CD14-positive monocyte (primary cell): Measurements from ENCODE around the gene TBC1D7. TPM values are rescaled to one million over a fixed set of nuclear protein-coding genes. Genes with fewer than 3 reads are reported as not detected.

Source experiments
- DNase-seq, 3 donors: peaks; one replicate each; pipeline ENCODE4 v3.0.0-alpha.2; 2011 to 2022
- H2AFZ ChIP-seq: 2 replicates; pipeline ENCODE4 v1.6.0; 2012; ENCODE audit warnings: mild to moderate bottlenecking, low read depth, low read length, inconsistent platforms; ENCODE audit not compliant: insufficient read depth, poor library complexity, severe bottlenecking
- H3K27ac ChIP-seq, 2 donors: 1 replicate in 1 of 2; 2 replicates in 1 of 2; pipeline ENCODE4 v1.5.1; 2012 to 2013; ENCODE audit warnings: low read length in 2 of 2, control low read depth in 1 of 2, inconsistent platforms in 1 of 2, low read depth in 1 of 2, mild to moderate bottlenecking in 1 of 2
- H3K27me3 ChIP-seq, 2 donors: one replicate each; pipeline versions ENCODE4 v1.6.0 to v1.6.1; 2011 to 2013; ENCODE audit warnings: low read length in 2 of 2; ENCODE audit not compliant: control insufficient read depth in 2 of 2, insufficient read depth in 2 of 2
- H3K36me3 ChIP-seq, 2 donors: replicated peaks in 1 of 2; 1 replicate in 1 of 2; 2 replicates in 1 of 2; pipeline versions ENCODE4 v1.5.1 to v1.6.1; 2012 to 2013; ENCODE audit warnings: low read length in 2 of 2, control low read depth in 1 of 2, inconsistent platforms in 1 of 2, mild to moderate bottlenecking in 1 of 2; ENCODE audit not compliant: insufficient read depth in 2 of 2, control insufficient read depth in 1 of 2
- H3K4me1 ChIP-seq, 2 donors: 1 replicate in 1 of 2; 2 replicates in 1 of 2; pipeline versions ENCODE4 v1.5.1 to v1.6.1; 2012 to 2013; ENCODE audit warnings: low read length in 2 of 2, control low read depth in 1 of 2, inconsistent platforms in 1 of 2, mild to moderate bottlenecking in 1 of 2, moderate library complexity in 1 of 2; ENCODE audit not compliant: insufficient read depth in 2 of 2, control insufficient read depth in 1 of 2
- H3K4me2 ChIP-seq: replicated peaks from 2 replicates; pipeline ENCODE3; 2012; ENCODE audit warnings: low read length, moderate library complexity, mild to moderate bottlenecking; ENCODE audit not compliant: poor library complexity, severe bottlenecking; ENCODE audit errors: extremely low read depth
- H3K4me3 ChIP-seq, 3 experiments: fragments of 200-600 bp in 1 of 3; sonication (generic) in 1 of 3; replicated peaks in 1 of 3; 1 replicate in 2 of 3; 2 replicates in 1 of 3; pipeline ENCODE4 v1.5.1; 2011 to 2013; ENCODE audit warnings: low read length in 3 of 3, mild to moderate bottlenecking in 3 of 3, control low read depth in 2 of 3, low read depth in 2 of 3, inconsistent platforms in 1 of 3, moderate library complexity in 1 of 3
- H3K79me2 ChIP-seq: 2 replicates; pipeline ENCODE4 v1.6.0; 2012; ENCODE audit warnings: mild to moderate bottlenecking, control low read depth, inconsistent platforms, low read length, moderate library complexity; ENCODE audit not compliant: insufficient read depth
- H3K9ac ChIP-seq: 2 replicates; pipeline ENCODE4 v1.6.0; 2017; ENCODE audit warnings: low read length, mild to moderate bottlenecking; ENCODE audit not compliant: insufficient read depth, poor library complexity, severe bottlenecking
- H3K9me3 ChIP-seq, 2 donors: replicated peaks in 1 of 2; 1 replicate in 1 of 2; 2 replicates in 1 of 2; pipeline versions ENCODE4 v1.5.1 to v1.6.1; 2012 to 2013; ENCODE audit warnings: low read length in 2 of 2, control low read depth in 1 of 2; ENCODE audit not compliant: control insufficient read depth in 1 of 2, insufficient read depth in 1 of 2
- H4K20me1 ChIP-seq: 2 replicates; pipeline ENCODE4 v1.6.0; 2012; ENCODE audit warnings: mild to moderate bottlenecking, low read length, control low read depth, moderate library complexity; ENCODE audit not compliant: insufficient read depth
- H3K27ac Mint-ChIP-seq, 7 donors: one replicate each; pipeline ENCODE4 v1.8.0; 2020; ENCODE audit warnings: mild to moderate bottlenecking in 7 of 7, mixed read lengths in 7 of 7, moderate library complexity in 6 of 7, inconsistent platforms in 2 of 7
- H3K27me3 Mint-ChIP-seq, 3 donors: one replicate each; pipeline ENCODE4 v1.8.0; 2021 to 2022; ENCODE audit warnings: low read depth in 3 of 3, mild to moderate bottlenecking in 3 of 3, mixed read lengths in 3 of 3, moderate library complexity in 3 of 3, inconsistent platforms in 1 of 3
- H3K36me3 Mint-ChIP-seq, 2 donors: one replicate each; pipeline ENCODE4 v1.8.0; 2020; ENCODE audit warnings: mixed read lengths in 2 of 2, inconsistent platforms in 1 of 2, mild to moderate bottlenecking in 1 of 2
- H3K4me1 Mint-ChIP-seq: one replicate; pipeline ENCODE4 v1.8.0; 2020; ENCODE audit warnings: mild to moderate bottlenecking, mixed read lengths
- H3K4me3 Mint-ChIP-seq, 2 donors: one replicate each; pipeline ENCODE4 v1.8.0; 2020; ENCODE audit warnings: mild to moderate bottlenecking in 2 of 2, mixed read lengths in 2 of 2, moderate library complexity in 1 of 2
- H3K9me3 Mint-ChIP-seq, 7 donors: one replicate each; pipeline ENCODE4 v1.8.0; 2020 to 2022; ENCODE audit warnings: mixed read lengths in 7 of 7, mild to moderate bottlenecking in 6 of 7, moderate library complexity in 6 of 7, inconsistent platforms in 2 of 7
- WGBS: methylation state at CpG from one replicate; pipeline ENCODE4 v1.1.5; 2013; ENCODE audit warnings: missing lambda C conversion rate; ENCODE audit not compliant: insufficient coverage; 5-methylcytosine and 5-hydroxymethylcytosine counted together
- intact Hi-C, 2 donors: fragments of 100-400 bp; cut with micrococcal nuclease; formaldehyde crosslinking; loops; one replicate each; pipeline versions ENCODE4 v1.15.0 to v1.15.1; 2023
- polyA plus RNA-seq, 3 donors: library from polyadenylated mRNA; depleted of rRNA in 1 of 3; unstranded in 2 of 3; stranded (reverse) in 1 of 3; fragments of 300-500 nt in 2 of 3; fragments of >200 nt in 1 of 3; fragmentation: Illumina TruSeq in 2 of 3; gene quantifications; 1 replicate in 2 of 3; 2 replicates in 1 of 3; pipeline ENCODE4 v1.2.3, GENCODE V29; 2012 to 2021
- TF ChIP-seq, protein P1 (sequence below): fragments of 200-600 bp; IDR thresholded peaks from one replicate; pipeline ENCODE4 v1.8.0; 2022; ENCODE audit warnings: antibody characterized with exemption, mild to moderate bottlenecking

Gene TBC1D7
- polyA plus RNA-seq, 3 donors: 12.2 to 34.3 (median 34.3) TPM

- peaks cover 0 to 6% (median 0%) of the 10 kb centered on the region in 3 donors for H3K27me3 Mint-ChIP-seq
- Histone ChIP-seq H3K79me2 (no peaks in the 10 kb centered on the region), H3K9me3 (no peaks in the 10 kb centered on the region), H3K4me3 (peak overlapping the region in 1 of 3 experiments; percentile 31), H3K4me1 (peaks cover 34 to 36% of the 10 kb centered on the region in 2 donors), H3K36me3 (peaks cover 17 to 51% of the 10 kb centered on the region in 2 donors), H3K9ac (peak overlapping the region; percentile 54), H4K20me1 (no peaks in the 10 kb centered on the region), H3K4me2 (peak overlapping the region; percentile 37), H2AFZ (no peak overlapping the region), H3K27me3 (no peaks in the 10 kb centered on the region), H3K27ac (peak overlapping the region; percentile 96 to 97)
- DNase-seq: peak; percentile 99 to 100 (median 100)
- no peaks in the 10 kb centered on the region for H3K9me3 Mint-ChIP-seq
- H3K36me3 Mint-ChIP-seq: peaks cover 61 to 69% of the 10 kb centered on the region in 2 donors
- H3K4me3 Mint-ChIP-seq: peak overlapping the region; percentile 34 to 75
- peaks cover 42% of the 10 kb centered on the region for H3K4me1 Mint-ChIP-seq
- WGBS: 12% methylated on average over 11 of the region's 17 CpGs
- H3K27ac Mint-ChIP-seq: peak overlapping the region; percentile 97 to 100 (median 100)
- intact Hi-C loops: loop anchor here (2.0 to 10.0 kb wide), 3 partner anchors 30 to 1988 kb away; no protein-coding TSS in a partner anchor
- TF ChIP-seq, protein P1, sequence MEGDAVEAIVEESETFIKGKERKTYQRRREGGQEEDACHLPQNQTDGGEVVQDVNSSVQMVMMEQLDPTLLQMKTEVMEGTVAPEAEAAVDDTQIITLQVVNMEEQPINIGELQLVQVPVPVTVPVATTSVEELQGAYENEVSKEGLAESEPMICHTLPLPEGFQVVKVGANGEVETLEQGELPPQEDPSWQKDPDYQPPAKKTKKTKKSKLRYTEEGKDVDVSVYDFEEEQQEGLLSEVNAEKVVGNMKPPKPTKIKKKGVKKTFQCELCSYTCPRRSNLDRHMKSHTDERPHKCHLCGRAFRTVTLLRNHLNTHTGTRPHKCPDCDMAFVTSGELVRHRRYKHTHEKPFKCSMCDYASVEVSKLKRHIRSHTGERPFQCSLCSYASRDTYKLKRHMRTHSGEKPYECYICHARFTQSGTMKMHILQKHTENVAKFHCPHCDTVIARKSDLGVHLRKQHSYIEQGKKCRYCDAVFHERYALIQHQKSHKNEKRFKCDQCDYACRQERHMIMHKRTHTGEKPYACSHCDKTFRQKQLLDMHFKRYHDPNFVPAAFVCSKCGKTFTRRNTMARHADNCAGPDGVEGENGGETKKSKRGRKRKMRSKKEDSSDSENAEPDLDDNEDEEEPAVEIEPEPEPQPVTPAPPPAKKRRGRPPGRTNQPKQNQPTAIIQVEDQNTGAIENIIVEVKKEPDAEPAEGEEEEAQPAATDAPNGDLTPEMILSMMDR: no peak
Measured at GRCh38 chr6:13302751-13303667, 25.3 kb downstream of the TBC1D7 start.

DNA sequence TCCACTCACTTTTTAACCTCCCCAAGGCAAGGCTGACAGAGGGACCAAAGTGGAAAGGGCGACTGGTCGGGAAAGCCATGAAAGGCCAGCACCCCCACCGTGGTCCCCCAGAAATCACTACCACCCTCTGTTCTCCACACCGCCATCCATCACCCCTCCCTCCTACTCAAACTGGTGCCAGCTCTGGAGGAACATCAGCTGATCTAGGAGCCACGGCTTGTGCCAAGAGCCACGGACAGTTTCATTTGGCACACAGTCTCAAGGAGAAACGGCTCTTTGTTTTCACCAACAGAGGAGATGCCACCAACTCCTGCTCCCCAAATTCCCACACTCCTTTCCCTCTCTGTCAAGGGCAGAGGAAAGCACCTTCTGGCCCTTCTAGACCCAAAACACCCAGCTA, 26.0 kb downstream of the TBC1D7 start:
- Mint-ChIP-seq H3K9me3 (no peaks in the 10 kb centered on the region), H3K27ac (peak overlapping the region; percentile 97 to 100 (median 100)), H3K36me3 (peaks cover 63 to 71% of the 10 kb centered on the region in 2 donors), H3K27me3 (peaks cover 0 to 4% (median 0%) of the 10 kb centered on the region in 3 donors), H3K4me1 (peaks cover 36% of the 10 kb centered on the region), H3K4me3 (peak overlapping the region; percentile 39 to 75)
- no peak overlapping the region for H2AFZ ChIP-seq
- no peak for DNase-seq
- peak overlapping the region in 1 of 3 experiments; percentile 11 for H3K4me3 ChIP-seq
- H3K27me3 ChIP-seq: no peaks in the 10 kb centered on the region
- H3K27ac ChIP-seq: peak overlapping the region; percentile 92 to 97
- no peaks in the 10 kb centered on the region for H4K20me1 ChIP-seq
- peak overlapping the region; percentile 53 for H3K9ac ChIP-seq
- intact Hi-C loops: loop anchor here (2.0 to 10.0 kb wide), 3 partner anchors 29 to 1987 kb away; no protein-coding TSS in a partner anchor
- no peak overlapping the region for H3K4me2 ChIP-seq
- no peaks in the 10 kb centered on the region for H3K79me2 ChIP-seq
- TF ChIP-seq, protein P1: no peak
- H3K9me3 ChIP-seq: no peaks in the 10 kb centered on the region
- 94% methylated on average over 7 of the region's 7 CpGs for WGBS
- peaks cover 17 to 51% of the 10 kb centered on the region in 2 donors for H3K36me3 ChIP-seq
- H3K4me1 ChIP-seq: peaks cover 28 to 29% of the 10 kb centered on the region in 2 donors
